ENCODE data around the gene PITX1.
"Not testable (repeated sequence)": the region's sequence is repeated elsewhere in the genome, so short reads cannot be mapped to it uniquely, and the experiment has no call there.

PITX1 gene

DNA sequence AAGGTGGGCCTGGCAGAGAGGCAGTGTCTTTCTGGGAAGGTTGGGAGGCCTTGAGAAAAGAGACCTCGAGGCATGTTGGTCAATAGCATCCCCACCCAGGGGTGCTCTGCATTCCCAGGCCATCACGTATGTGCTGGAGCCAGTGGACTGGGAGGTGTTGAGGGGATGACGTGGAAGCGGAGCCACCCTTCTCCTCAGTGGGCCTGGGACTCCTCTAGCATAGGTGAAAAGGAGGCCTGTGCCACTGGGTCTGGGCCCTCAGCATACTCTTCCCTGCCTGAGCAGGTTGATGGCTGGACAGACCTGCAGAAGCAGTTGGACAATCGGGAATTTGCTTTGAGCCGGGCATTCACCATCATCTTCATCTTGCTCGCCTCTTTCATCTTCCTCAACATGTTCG is 25.5 kb downstream of the PITX1 start:
- TF ChIP-seq, protein P1, sequence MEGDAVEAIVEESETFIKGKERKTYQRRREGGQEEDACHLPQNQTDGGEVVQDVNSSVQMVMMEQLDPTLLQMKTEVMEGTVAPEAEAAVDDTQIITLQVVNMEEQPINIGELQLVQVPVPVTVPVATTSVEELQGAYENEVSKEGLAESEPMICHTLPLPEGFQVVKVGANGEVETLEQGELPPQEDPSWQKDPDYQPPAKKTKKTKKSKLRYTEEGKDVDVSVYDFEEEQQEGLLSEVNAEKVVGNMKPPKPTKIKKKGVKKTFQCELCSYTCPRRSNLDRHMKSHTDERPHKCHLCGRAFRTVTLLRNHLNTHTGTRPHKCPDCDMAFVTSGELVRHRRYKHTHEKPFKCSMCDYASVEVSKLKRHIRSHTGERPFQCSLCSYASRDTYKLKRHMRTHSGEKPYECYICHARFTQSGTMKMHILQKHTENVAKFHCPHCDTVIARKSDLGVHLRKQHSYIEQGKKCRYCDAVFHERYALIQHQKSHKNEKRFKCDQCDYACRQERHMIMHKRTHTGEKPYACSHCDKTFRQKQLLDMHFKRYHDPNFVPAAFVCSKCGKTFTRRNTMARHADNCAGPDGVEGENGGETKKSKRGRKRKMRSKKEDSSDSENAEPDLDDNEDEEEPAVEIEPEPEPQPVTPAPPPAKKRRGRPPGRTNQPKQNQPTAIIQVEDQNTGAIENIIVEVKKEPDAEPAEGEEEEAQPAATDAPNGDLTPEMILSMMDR (conservative IDR thresholded peaks at IDR 0.05; ENCODE audit: low read depth, low read length) = no peak
- H3K4me3 ChIP-seq (ENCODE audit: low read length) = no peak overlapping the region

DNA sequence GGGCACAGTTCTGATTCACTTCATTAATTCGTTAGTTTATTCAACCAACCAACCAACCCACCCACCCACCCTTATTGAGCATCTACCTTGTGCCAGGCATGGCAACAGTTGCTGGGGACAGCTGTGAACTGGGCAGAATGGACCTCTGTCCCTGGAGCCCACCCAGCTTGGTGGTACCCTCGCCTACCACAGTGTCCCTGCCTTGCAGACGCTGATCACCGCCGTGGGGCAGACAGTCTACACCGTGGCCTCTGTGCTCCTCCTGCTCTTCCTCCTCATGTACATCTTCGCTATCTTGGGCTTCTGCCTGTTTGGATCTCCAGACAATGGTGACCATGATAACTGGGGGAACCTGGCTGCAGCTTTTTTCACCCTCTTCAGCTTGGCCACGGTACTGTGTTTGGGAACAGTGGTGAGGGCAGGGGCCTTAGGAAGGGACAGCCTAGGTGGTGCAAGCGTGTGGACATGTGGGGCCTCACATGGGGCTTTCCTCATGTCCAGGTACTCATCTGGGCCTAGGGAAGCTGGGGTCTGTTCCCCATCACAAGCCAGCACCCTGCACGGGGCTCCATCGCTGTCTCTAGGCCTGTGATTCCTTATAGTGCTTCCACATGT is 26.2 kb downstream of the PITX1 start:
- no peak overlapping the region for H3K4me3 ChIP-seq (ENCODE audit: low read length)
- no peak for DNase-seq (ENCODE audit: low read depth)
- TF ChIP-seq, protein P1 (conservative IDR thresholded peaks at IDR 0.05; ENCODE audit: low read depth, low read length) = no peak

More for the DNA sequence above, 25.5 kb downstream of the PITX1 start:
- no peak for DNase-seq (ENCODE audit: low read depth)

DNA sequence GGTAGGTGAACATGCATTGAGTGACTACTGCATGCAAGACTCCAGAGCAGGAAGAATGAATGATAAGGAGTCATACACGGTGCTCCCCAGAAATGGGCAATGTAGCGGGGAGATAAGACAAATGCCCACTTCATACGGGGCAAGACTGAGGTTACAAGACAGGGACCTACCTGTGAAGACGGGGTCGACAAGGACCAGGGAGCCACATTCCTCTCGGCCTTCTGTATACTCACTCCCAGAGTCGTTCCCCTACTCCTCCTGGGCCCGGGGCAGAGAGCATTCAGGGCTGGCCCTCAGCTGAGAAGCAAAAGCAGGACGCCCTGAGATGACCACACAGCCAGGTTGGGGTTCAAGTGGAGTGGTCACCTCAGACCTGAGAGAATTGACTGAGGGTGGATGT is 26.7 kb downstream of the PITX1 start:
- no peak for DNase-seq (ENCODE audit: low read depth)
- no peak overlapping the region for H3K4me3 ChIP-seq (ENCODE audit: low read length)
- TF ChIP-seq, protein P1 (conservative IDR thresholded peaks at IDR 0.05; ENCODE audit: low read depth, low read length) = no peak

GRCh38 chr5:135005076-135005475 is 29.0 kb downstream of the PITX1 start:
- no peak for DNase-seq (ENCODE audit: low read depth)
- H3K4me3 ChIP-seq (ENCODE audit: low read length) = no peak overlapping the region
- TF ChIP-seq, protein P1 (conservative IDR thresholded peaks at IDR 0.05; ENCODE audit: low read depth, low read length) = no peak

DNA sequence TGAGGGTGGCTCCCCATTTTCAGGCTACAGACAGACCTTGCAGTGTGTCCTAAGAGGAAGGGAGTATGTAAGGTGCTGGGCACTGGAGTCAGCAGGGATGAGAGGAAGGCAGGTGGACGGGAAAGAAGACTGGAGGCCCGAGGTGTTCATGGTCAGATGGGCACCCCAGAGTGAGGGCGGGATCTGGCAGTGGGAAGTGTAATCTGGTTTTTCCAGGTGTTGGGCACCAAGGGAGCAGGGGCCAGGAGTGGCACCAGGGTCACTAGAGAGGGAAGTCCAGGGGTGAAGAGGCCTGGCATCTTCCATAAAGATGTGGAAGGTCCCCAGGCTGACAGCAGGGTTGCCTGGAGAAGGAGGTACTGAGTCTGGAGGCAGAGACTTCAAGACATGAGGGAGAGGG is 29.7 kb downstream of the PITX1 start:
- DNase-seq (ENCODE audit: low read depth) = no peak
- TF ChIP-seq, protein P1 (conservative IDR thresholded peaks at IDR 0.05; ENCODE audit: low read depth, low read length) = no peak
- no peak overlapping the region for H3K4me3 ChIP-seq (ENCODE audit: low read length)

DNA sequence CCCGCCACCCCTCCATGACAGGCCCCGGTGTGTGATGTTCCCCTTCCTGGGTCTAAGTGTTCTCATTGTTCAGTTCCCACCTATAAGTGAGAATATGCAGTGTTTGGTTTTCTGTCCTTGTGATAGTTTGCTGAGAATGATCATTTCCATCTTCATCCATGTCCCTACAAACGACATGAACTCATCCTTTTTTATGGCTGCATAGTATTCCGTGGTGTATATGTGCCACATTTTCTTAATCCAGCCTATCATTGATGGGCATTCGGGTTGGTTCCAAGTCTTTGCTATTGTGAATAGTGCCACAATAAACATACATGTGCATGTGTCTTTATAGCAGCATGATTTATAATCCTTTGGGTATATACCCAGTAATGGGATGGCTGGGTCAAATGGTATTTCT is 36.0 kb downstream of the PITX1 start:
- H3K4me3 ChIP-seq (ENCODE audit: low read length); DNase-seq (ENCODE audit: low read depth): not testable (repeated sequence)

- DNase-seq (ENCODE audit: low read depth) = no peak
- TF ChIP-seq, protein P1 (conservative IDR thresholded peaks at IDR 0.05; ENCODE audit: low read depth, low read length) = no peak
- H3K4me3 ChIP-seq (ENCODE audit: low read length) = no peak overlapping the region
These were observed 37.0 kb downstream of the PITX1 start for GRCh38 chr5:134997015-134997414.
